PC-3 (cell line): ENCODE measurements around the gene TGIF1. TPM values are rescaled to one million over a fixed set of nuclear protein-coding genes. Genes with fewer than 3 reads are reported as not detected.
A peak's percentile ranks its signal among the peaks of the same experiment; 100 is the strongest.

ENCODE experiments used
- ATAC-seq: fragments of 200-7000 bp; cut with Tn5 transposase; 2 replicates; pipeline ENCODE4 v1.9.1; 2020; ENCODE audit warnings: mild to moderate bottlenecking, moderate library complexity
- BruUV-seq: library from RNA; stranded (reverse); fragments of 400-500 nt; replicated peaks from 2 replicates; lab custom pipeline; 2021; lab: Mats Ljungman, UMichigan
- CTCF ChIA-PET: fragments of 300-600 bp; sonication (Branson Sonifier 250); formaldehyde crosslinking; loops from one replicate; lab custom pipeline; 2022; ENCODE audit warnings: antibody characterized with exemption; lab: Charles Lee
- POLR2A ChIA-PET: fragments of 300-600 bp; sonication (Branson Sonifier 250); formaldehyde crosslinking; loops from one replicate; lab custom pipeline; 2022; ENCODE audit warnings: antibody characterized with exemption; ENCODE audit not compliant: unreplicated experiment; lab: Charles Lee
- DNase-seq: peaks from one replicate; pipeline ENCODE4 v3.0.0-alpha.2; 2015
- H2AFZ ChIP-seq: fragments of 300-600 bp; sonication (generic); 2 replicates; pipeline ENCODE4 v1.6.0; 2016; ENCODE audit warnings: antibody characterized with exemption, low read length
- H3F3A ChIP-seq: fragments of 300-600 bp; sonication (generic); one replicate; pipeline ENCODE4 v1.6.0; 2017; ENCODE audit warnings: antibody characterized with exemption, low read length, control low read depth, mild to moderate bottlenecking; ENCODE audit not compliant: unreplicated experiment
- H3K27ac ChIP-seq: fragments of 300-600 bp; sonication (generic); 2 replicates; pipeline ENCODE4 v1.5.1; 2016; ENCODE audit warnings: mild to moderate bottlenecking, low read length
- H3K27me3 ChIP-seq: fragments of 300-600 bp; sonication (generic); 2 replicates; pipeline ENCODE4 v1.6.1; 2016; ENCODE audit warnings: low read length, mixed read lengths
- H3K36me3 ChIP-seq: fragments of 300-600 bp; sonication (generic); 2 replicates; pipeline ENCODE4 v1.6.1; 2016; ENCODE audit warnings: low read depth, mixed run types, low read length, mixed read lengths
- H3K4me1 ChIP-seq: fragments of 300-600 bp; sonication (generic); 2 replicates; pipeline ENCODE4 v1.5.1; 2016; ENCODE audit warnings: low read length; ENCODE audit not compliant: insufficient read depth
- H3K4me2 ChIP-seq: fragments of 300-600 bp; sonication (generic); 2 replicates; pipeline ENCODE4 v1.6.0; 2016; ENCODE audit warnings: low read length
- H3K4me3 ChIP-seq: fragments of 300-600 bp; sonication (generic); 2 replicates; pipeline ENCODE4 v1.5.1; 2016; ENCODE audit warnings: mild to moderate bottlenecking, low read length, mixed read lengths
- H3K79me2 ChIP-seq: fragments of 300-600 bp; sonication (generic); 2 replicates; pipeline ENCODE4 v1.6.1; 2017; ENCODE audit warnings: low read length, mixed read lengths
- H3K9ac ChIP-seq: fragments of 300-600 bp; sonication (generic); 2 replicates; pipeline ENCODE4 v1.6.0; 2016; ENCODE audit warnings: mild to moderate bottlenecking, low read length
- H3K9me2 ChIP-seq: fragments of 300-600 bp; sonication (generic); replicated peaks from 2 replicates; pipeline ENCODE4 v1.6.1; 2016; ENCODE audit warnings: mixed run types, low read length, mixed read lengths
- H3K9me3 ChIP-seq: fragments of 300-600 bp; sonication (generic); 2 replicates; pipeline ENCODE4 v1.6.1; 2016; ENCODE audit warnings: low read length, mixed read lengths
- H4K20me1 ChIP-seq: fragments of 300-600 bp; sonication (generic); 2 replicates; pipeline ENCODE4 v1.6.1; 2016; ENCODE audit warnings: low read length, mixed read lengths
- CTCF ChIP-seq: fragments of 300-600 bp; sonication (generic); conservative IDR thresholded peaks from 2 replicates; pipeline ENCODE4 v1.5.1; 2017; ENCODE audit warnings: antibody characterized with exemption, low read depth, mild to moderate bottlenecking, low read length
- EZH2 ChIP-seq: fragments of 300-600 bp; sonication (generic); IDR thresholded peaks from one replicate; pipeline ENCODE4 v1.6.1; 2017; ENCODE audit warnings: antibody characterized with exemption, mild to moderate bottlenecking, low read length; ENCODE audit not compliant: unreplicated experiment
- EZH2phosphoT487 ChIP-seq: fragments of 300-600 bp; sonication (generic); IDR thresholded peaks from 2 replicates; pipeline ENCODE4 v1.6.1; 2018; ENCODE audit warnings: mild to moderate bottlenecking, antibody characterized with exemption, low read length, borderline replicate concordance
- intact Hi-C: fragments of 100-400 bp; cut with micrococcal nuclease; formaldehyde crosslinking; loops from 2 replicates; pipeline ENCODE4 v1.9.0; 2023
- total RNA-seq: library from RNA; depleted of rRNA; stranded (reverse); fragments of >200 nt; gene quantifications from 2 replicates; pipeline ENCODE4 v1.2.3, GENCODE V29; 2014

TGIF1 gene
- total RNA-seq, 1 experiment from 2014 or later: 114 TPM

GRCh38 chr18:3499501-3499900, 49.5 kb downstream of the TGIF1 start:
- no TSS peak for BruUV-seq

GRCh38 chr18:3500016-3500415, 50.0 kb downstream of the TGIF1 start:
- no peak overlapping the region for H2AFZ ChIP-seq

More at GRCh38 chr18:3499501-3499900, 49.5 kb downstream of the TGIF1 start:
- Histone ChIP-seq H3K9me3 (no peaks in the 10 kb centered on the region), H4K20me1 (no peaks in the 10 kb centered on the region), H3K4me3 (peak overlapping the region; percentile 59), H3K4me2 (peak overlapping the region; percentile 72), H3K9me2 (0 out of 2 replicates have a peak, but pooled peaks cover 4% of the 10 kb centered on the region), H3K4me1 (peaks cover 8% of the 10 kb centered on the region), H3K36me3 (no peaks in the 10 kb centered on the region), H3K9ac (no peak overlapping the region), H3K79me2 (no peaks in the 10 kb centered on the region), H3F3A (no peaks in the 10 kb centered on the region), H3K27ac (no peak overlapping the region), H3K27me3 (no peaks in the 10 kb centered on the region), H2AFZ (peak overlapping the region; percentile 52)
- CTCF ChIA-PET: no interaction called here
- intact Hi-C loops: loop anchor here (5.0 kb wide), 1 partner anchor 42 kb away; no protein-coding TSS in a partner anchor
- POLR2A ChIA-PET: interaction anchor here (0.7 kb wide), 1 partner anchor 52 kb away, joined by 8 read pairs; no protein-coding TSS in a partner anchor
- DNase-seq (no peak), ATAC-seq (peak; percentile 37)
- TF ChIP-seq EZH2phosphoT487: no peak
- TF ChIP-seq EZH2: no peak

GRCh38 chr18:3502650-3503049, 52.7 kb downstream of the TGIF1 start:
- Histone ChIP-seq H4K20me1 (no peaks in the 10 kb centered on the region), H3K27me3 (no peaks in the 10 kb centered on the region), H3K9ac (no peak overlapping the region), H3K4me1 (peaks cover 8% of the 10 kb centered on the region), H3K4me2 (no peak overlapping the region), H2AFZ (no peak overlapping the region), H3K9me2 (0 out of 2 replicates have a peak, but pooled peaks cover 4% of the 10 kb centered on the region), H3K9me3 (no peaks in the 10 kb centered on the region), H3K79me2 (no peaks in the 10 kb centered on the region), H3K27ac (no peak overlapping the region), H3F3A (no peaks in the 10 kb centered on the region), H3K36me3 (no peaks in the 10 kb centered on the region), H3K4me3 (no peak overlapping the region)
- no TSS peak for BruUV-seq
- no peak for ATAC-seq
- no peak for TF ChIP-seq EZH2phosphoT487
- TF ChIP-seq CTCF: no peak
- TF ChIP-seq EZH2: no peak
- CTCF ChIA-PET: no interaction called here
- DNase-seq: no peak
- intact Hi-C loops: no loop called here
- POLR2A ChIA-PET: no interaction called here

More at GRCh38 chr18:3500016-3500415, 50.0 kb downstream of the TGIF1 start:
- POLR2A ChIA-PET: interaction anchor here (0.7 kb wide), 1 partner anchor 9 kb away, joined by 3 read pairs; no protein-coding TSS in a partner anchor
- CTCF ChIA-PET: no interaction called here
- Histone ChIP-seq H3K79me2 (no peaks in the 10 kb centered on the region), H4K20me1 (no peaks in the 10 kb centered on the region), H3K4me3 (no peak overlapping the region), H3K27ac (no peak overlapping the region), H3K4me1 (peaks cover 8% of the 10 kb centered on the region), H3K9me3 (no peaks in the 10 kb centered on the region), H3F3A (no peaks in the 10 kb centered on the region), H3K9me2 (0 out of 2 replicates have a peak, but pooled peaks cover 4% of the 10 kb centered on the region), H3K9ac (no peak overlapping the region), H3K4me2 (no peak overlapping the region), H3K27me3 (no peaks in the 10 kb centered on the region), H3K36me3 (no peaks in the 10 kb centered on the region)
- intact Hi-C loops: no loop called here
- ATAC-seq: no peak
- DNase-seq: no peak
- TF ChIP-seq EZH2phosphoT487 (no peak), CTCF (no peak), EZH2 (no peak)
- no TSS peak for BruUV-seq
